H4 (cell line): ENCODE measurements around the gene CAVIN1. TPM values are rescaled to one million over a fixed set of nuclear protein-coding genes. Genes with fewer than 3 reads are reported as not detected.
"Not testable (repeated sequence)": the region's sequence is repeated elsewhere in the genome, so short reads cannot be mapped to it uniquely, and the experiment has no call there.

Experiments
- DNase-seq: peaks from one replicate; pipeline ENCODE4 v3.0.0-alpha.2; 2015; ENCODE audit warnings: low spot score
- total RNA-seq: library from RNA; depleted of rRNA; stranded (reverse); fragments of >200 nt; shearing (Covaris generic); gene quantifications from 2 replicates; pipeline ENCODE4 v1.2.3, GENCODE V29; 2014

CAVIN1 gene
- total RNA-seq, 1 experiment from 2014 or later, result 53.8 TPM

DNA sequence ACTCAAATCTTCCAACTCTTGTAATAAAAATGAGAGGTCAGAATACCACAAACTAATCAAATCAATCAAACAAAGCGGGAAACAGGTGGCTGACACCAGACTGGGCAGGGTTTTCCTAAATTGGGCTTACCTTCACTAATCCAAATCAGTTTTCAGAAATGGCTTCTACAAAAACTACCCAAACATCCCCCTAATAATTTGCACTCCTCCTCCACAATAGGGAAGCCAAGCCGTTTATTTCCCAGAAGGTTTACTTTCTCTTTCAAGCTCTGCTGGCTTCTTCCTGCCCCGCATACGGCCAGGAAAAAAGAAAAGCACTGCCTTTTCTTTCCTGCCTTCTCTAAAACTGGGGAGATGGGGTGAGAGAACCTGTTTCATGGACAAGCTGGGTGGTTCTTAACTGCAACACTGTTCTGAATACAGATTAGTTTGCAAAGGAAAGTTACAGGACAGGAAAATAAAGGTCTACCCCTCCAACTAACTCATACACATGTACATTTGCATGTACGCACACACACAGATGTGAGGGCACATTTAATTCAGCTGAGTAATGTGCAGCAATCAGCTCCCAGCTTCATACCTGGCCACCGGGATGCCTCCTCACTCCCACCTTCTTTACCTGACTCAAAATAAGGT is 44.0 kb downstream of the CAVIN1 start:
- DNase-seq, result no peak

- DNase-seq, result no peak
Measured at GRCh38 chr17:42378359-42378958, 44.6 kb downstream of the CAVIN1 start.

DNA sequence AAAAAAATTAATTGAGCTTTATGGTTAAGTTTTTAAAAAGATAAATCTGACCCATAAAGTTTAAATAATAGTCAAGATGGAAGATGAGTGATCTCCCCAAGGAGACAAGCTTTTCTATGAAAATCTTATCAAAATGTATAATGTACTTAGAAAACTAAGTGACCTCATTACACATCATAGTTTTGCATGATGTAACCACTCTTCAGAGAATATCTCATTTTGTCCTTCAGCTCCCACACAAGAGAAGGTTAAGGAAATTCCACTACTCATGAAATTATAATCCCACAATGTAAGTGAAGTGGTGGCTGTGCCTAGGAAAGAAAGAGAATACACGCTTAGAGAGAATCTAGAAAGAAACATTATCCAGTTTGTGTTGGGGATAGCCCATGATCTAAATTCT is 49.2 kb downstream of the CAVIN1 start:
- no peak for DNase-seq

DNA sequence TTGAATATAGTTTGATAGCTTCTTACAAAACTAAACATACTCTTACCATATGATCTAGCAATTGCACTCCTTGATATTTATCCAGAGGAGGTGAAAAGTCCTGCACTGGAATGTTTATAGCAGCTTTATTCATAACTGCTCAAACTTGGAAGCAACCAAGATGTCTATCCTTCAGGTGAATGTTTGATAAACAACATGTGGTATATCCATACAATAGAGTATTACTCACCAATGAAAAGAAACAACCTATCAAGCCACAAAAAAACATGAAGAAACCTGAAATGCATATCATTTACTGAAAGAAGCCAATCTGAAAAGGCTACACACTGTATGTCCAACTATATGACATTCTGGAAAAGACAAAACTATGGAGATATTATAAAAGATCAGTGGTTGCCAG is 50.9 kb downstream of the CAVIN1 start:
- DNase-seq, result no peak

- not testable (repeated sequence) for DNase-seq
Measured at GRCh38 chr17:42368797-42369561, 54.1 kb downstream of the CAVIN1 start.

- not testable (repeated sequence) for DNase-seq
Measured at GRCh38 chr17:42368310-42368709, 54.7 kb downstream of the CAVIN1 start.

- DNase-seq, result not testable (repeated sequence)
Measured at GRCh38 chr17:42366176-42367023, 56.7 kb downstream of the CAVIN1 start.

DNA sequence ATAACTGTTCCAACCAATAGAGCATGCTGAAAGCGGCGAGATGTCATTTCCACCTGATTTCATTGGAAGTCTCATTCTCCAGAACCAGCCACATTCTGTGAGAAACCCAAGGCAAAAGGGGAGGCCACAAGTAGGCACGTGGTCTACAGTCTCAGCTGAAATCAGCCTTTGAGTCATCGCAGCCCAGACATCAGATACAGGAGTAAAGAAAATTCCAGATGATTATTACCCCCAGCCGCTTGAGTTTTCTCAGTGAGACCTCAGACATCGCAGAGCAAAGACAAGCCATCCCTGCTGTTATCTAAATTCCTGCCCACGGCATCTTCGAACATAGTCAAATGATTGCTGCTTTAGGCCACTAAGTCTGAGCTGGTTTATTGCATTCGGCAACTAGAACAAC is 57.9 kb downstream of the CAVIN1 start:
- DNase-seq, result no peak

DNA sequence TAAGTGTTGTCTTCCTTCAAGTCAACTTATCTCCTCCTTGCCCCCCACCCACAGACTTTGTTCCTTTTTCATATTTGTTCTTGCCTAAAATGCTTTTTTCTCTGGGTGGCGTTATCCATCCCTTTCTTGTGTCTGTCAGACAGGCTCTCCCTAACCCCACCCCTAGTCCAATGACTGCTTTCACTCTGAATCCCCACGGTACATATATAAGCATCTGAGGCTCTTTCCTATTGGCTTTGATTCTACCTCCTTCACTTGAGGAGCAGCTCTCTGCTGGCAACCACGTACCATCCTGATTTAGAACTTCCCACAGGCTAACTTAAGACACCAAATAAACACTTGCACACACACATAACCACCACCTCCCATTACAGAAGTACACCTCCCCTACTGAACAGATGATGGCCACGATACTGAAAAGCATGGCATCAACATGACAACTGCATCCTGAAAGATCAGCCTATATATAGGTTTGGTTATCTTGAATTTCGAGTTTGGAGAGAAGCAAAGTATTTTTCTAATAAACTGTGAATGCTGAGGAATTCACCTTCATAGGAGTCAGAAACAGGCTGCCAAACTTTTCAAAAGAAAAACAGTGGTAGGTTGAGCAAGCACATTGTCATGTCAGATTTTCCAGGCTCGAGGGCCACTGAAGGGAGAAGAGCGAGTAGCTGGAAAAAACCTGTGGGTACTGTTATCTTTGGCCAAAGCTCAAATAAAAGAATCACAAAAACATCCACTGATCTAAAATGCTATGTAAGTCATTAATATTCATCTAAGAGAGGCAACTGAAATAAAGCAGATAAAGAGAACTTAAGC is 59.1 kb downstream of the CAVIN1 start:
- no peak for DNase-seq

DNA sequence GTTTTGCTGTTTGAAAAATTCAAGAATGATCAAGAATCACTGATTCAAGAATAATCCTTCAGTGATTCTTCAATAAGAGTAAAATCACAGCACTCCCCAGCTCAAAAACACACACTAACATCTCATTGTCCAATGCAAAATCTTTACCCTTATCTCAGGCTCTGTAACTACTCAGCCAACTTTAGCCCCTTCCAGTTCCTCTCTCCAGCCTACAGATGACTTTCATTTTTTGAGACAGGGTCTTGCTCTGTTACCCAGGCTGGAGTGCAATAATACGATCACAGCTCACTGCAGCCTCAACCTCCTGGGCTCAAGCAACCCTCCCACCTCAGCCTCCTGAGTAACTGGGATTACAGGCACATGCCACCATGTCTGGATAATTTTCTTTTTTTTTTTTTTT is 59.8 kb downstream of the CAVIN1 start:
- no peak for DNase-seq

DNA sequence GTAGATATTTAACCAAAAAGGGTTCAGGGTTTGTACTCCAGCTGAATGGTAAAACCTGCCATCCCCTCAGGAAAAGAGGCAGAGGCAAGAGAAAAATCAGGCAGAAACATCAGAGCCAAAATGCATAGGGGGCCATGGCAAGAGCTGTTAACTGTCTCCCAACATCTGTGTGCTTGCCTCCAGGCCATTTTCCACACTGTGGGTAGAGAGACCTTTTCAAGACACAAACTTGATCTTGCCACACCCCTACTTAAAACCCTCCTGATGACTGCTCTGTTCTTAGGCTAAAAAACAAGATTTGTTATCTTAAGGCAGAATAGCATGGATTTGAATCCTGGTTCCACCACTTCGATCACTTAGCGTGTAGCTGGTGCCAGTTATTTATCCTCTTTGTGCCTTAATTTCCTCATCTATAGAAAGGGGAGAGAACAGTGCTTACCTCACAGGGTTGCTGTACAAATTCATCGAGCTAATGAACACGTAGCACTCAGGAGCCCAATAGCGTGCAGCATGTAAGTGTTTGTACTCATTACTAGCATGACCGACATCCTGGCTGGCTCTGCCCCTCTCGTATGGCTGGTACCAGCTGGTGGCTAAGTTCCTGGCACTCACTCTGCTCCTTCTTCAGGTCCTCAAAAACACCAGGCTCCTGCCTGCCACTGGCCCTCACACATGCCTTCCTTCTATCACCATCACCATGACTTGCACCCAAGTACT is 60.7 kb downstream of the CAVIN1 start:
- no peak for DNase-seq

GRCh38 chr17:42361781-42362186 is 61.3 kb downstream of the CAVIN1 start:
- no peak for DNase-seq

GRCh38 chr17:42360388-42360787 is 62.7 kb downstream of the CAVIN1 start:
- DNase-seq, result not testable (repeated sequence)

GRCh38 chr17:42359133-42359532 is 63.9 kb downstream of the CAVIN1 start:
- DNase-seq, result no peak

DNA sequence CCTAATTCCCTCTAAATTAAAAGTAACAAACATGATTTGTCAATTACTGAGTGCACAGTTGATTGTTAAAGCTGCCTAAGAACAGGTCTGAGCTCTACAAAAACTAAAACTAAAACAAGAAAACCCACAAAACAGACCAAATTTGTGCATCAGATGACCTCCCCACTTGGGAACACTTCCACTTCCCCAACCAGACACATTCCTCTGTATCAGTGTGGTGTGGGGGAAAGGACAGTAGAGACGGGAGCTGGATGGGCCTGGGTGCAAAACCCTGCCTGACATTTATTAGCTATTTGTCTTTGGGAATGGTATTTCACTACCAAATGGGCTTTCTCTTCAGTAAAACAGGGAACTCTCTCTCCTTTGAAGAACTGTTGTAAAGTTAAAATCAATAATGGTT is 64.6 kb downstream of the CAVIN1 start:
- no peak for DNase-seq

- peak; percentile 44 for DNase-seq
Measured at GRCh38 chr17:42354956-42355843, 67.9 kb downstream of the CAVIN1 start.
